Right lobe of liver (tissue), 6 donors: ENCODE results near the gene ANO4. TPM values are rescaled to one million over a fixed set of nuclear protein-coding genes. Genes with fewer than 3 reads are reported as not detected.

Source experiments
- ATAC-seq, 4 donors: fragments of 200-7000 bp; cut with Tn5 transposase; one replicate each; pipeline ENCODE4 v1.9.1; 2020; ENCODE audit warnings: mild to moderate bottlenecking in 4 of 4, moderate library complexity in 4 of 4
- DNase-seq, 3 donors: peaks; one replicate each; pipeline ENCODE4 v3.0.0-alpha.2; 2020
- H3K27ac ChIP-seq, 3 donors: fragments of 200-600 bp; one replicate each; pipeline ENCODE4 v1.8.0; 2022
- H3K27me3 ChIP-seq, 2 donors: fragments of 200-600 bp; one replicate each; pipeline ENCODE4 v1.8.0; 2022
- H3K36me3 ChIP-seq, 4 donors: fragments of 200-600 bp; sonication (generic) in 1 of 4; one replicate each; pipeline versions ENCODE4 v1.5.1 to v1.8.0; 2017 to 2022; ENCODE audit warnings: control low read depth in 1 of 4
- H3K4me1 ChIP-seq, 4 donors: fragments of 200-600 bp; sonication (generic) in 1 of 4; one replicate each; pipeline versions ENCODE4 v1.5.1 to v1.8.0; 2017 to 2022; ENCODE audit warnings: control low read depth in 1 of 4
- H3K4me3 ChIP-seq, 3 donors: fragments of 200-600 bp; one replicate each; pipeline ENCODE4 v1.8.0; 2022
- H3K9me3 ChIP-seq, 4 donors: fragments of 200-600 bp; sonication (generic) in 1 of 4; one replicate each; pipeline versions ENCODE4 v1.5.1 to v1.8.0; 2017 to 2022; ENCODE audit warnings: control low read depth in 1 of 4
- POLR2A ChIP-seq: fragments of 450-650 bp; IDR thresholded peaks from one replicate; pipeline ENCODE4 v1.6.1; 2017; ENCODE audit warnings: antibody characterized with exemption, mild to moderate bottlenecking
- WGBS: methylation state at CpG from one replicate; pipeline ENCODE4 v1.1.6; 2018; ENCODE audit warnings: low coverage, low lambda C conversion rate; ENCODE audit not compliant: insufficient coverage; ENCODE audit errors: missing lambda C conversion rate; 5-methylcytosine and 5-hydroxymethylcytosine counted together
- intact Hi-C, 2 donors: fragments of 100-400 bp; cut with DNase I; formaldehyde crosslinking; loops; one replicate each; pipeline versions ENCODE4 v1.11.2 to v1.14.1; 2022
- total RNA-seq, 6 experiments: library from RNA; depleted of rRNA in 2 of 6; stranded (reverse); fragments of >200 nt in 2 of 6; fragmentation: NEBNext Ultra II Directional in 3 of 6; extraction: Animal tissue kit (Norgen Biotek cat#: 25700) in 3 of 6; gene quantifications; one replicate each; pipeline versions ENCODE4 v1.1.0 to v1.2.4, GENCODE V29; 2016 to 2023
- TF ChIP-seq, protein P1 (sequence below), 4 donors: fragments of 200-600 bp in 3 of 4; fragments of 450-650 bp in 1 of 4; IDR thresholded peaks; one replicate each; pipeline versions ENCODE4 v1.5.1 to v1.8.0; 2016 to 2022; ENCODE audit warnings: antibody characterized with exemption in 4 of 4, mild to moderate bottlenecking in 2 of 4
- donor health status: DM: no; HTN: yes; CAD: no.
- donor health status: DM: no; HTN: no; CAD: no.
- donor health status: DM: no; HTN: no; CAD: no.
- donor health status: DM: no; HTN: yes; CAD: no.
- donor health status: DM: no; HTN: yes; CAD: no.

The ANO4 gene
- total RNA-seq, 6 experiments from 2014 or later, result 0.13 TPM; not detected in 5

DNA sequence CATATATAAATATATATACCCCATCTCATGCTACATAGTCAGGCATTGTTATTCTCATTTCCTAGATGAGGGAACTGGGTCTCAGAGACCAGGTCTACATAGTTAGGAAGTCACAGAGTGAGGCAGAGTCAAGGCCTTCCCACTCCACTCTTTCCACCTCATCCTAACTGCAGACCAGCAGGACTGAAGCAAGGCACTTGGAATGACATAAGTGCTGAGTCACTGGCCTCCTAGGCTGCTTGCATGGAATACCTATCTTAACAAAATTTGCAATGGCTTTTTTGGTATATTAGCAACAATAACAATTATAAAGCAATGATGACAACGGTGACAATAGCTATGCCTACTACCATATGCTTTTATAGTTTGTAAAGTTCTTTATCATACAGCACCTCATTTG is 5.4 kb upstream of the ANO4 start:
- DNase-seq (no peak), ATAC-seq (no peak)
- H3K36me3 ChIP-seq, result no peaks in the 10 kb centered on the region
- H3K4me1 ChIP-seq, result no peaks in the 10 kb centered on the region
- no peaks in the 10 kb centered on the region for H3K27me3 ChIP-seq
- intact Hi-C loops, result no loop called here
- no peak overlapping the region for H3K4me3 ChIP-seq
- no peak overlapping the region for H3K27ac ChIP-seq
- 100% methylated on average over 1 of the region's 1 CpG for WGBS
- no peak for TF ChIP-seq POLR2A
- TF ChIP-seq, protein P1, sequence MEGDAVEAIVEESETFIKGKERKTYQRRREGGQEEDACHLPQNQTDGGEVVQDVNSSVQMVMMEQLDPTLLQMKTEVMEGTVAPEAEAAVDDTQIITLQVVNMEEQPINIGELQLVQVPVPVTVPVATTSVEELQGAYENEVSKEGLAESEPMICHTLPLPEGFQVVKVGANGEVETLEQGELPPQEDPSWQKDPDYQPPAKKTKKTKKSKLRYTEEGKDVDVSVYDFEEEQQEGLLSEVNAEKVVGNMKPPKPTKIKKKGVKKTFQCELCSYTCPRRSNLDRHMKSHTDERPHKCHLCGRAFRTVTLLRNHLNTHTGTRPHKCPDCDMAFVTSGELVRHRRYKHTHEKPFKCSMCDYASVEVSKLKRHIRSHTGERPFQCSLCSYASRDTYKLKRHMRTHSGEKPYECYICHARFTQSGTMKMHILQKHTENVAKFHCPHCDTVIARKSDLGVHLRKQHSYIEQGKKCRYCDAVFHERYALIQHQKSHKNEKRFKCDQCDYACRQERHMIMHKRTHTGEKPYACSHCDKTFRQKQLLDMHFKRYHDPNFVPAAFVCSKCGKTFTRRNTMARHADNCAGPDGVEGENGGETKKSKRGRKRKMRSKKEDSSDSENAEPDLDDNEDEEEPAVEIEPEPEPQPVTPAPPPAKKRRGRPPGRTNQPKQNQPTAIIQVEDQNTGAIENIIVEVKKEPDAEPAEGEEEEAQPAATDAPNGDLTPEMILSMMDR (IDR thresholded peaks at IDR 0.05), result no peak
- H3K9me3 ChIP-seq, result no peaks in the 10 kb centered on the region

DNA sequence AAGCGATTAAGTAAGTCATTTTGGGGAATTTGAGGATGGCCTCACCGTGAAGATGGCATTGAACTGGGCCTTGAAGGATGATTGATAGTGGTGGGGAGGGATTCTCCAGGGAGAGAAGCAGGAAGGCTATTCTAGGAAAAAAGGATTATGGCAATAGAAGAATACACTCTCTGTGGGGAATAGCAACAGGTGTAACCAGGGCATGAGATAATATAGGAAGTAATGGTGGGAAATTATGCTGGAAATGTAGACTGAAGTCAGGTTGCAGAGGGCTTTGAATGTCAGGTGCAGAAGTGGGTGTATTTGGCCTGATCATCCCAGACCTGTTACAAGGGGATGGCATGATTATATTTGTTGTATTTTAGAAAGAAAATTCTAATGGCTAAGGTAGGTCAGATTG is 4.6 kb upstream of the ANO4 start:
- intact Hi-C loops, result no loop called here
- no peak overlapping the region for H3K27ac ChIP-seq
- no peaks in the 10 kb centered on the region for H3K27me3 ChIP-seq
- ATAC-seq (no peak), DNase-seq (no peak)
- no peaks in the 10 kb centered on the region for H3K36me3 ChIP-seq
- 64% methylated on average over 2 of the region's 2 CpGs for WGBS
- H3K9me3 ChIP-seq, result no peaks in the 10 kb centered on the region
- H3K4me3 ChIP-seq, result no peak overlapping the region
- no peak for TF ChIP-seq POLR2A
- TF ChIP-seq, protein P1 (IDR thresholded peaks at IDR 0.05), result no peak
- H3K4me1 ChIP-seq, result no peaks in the 10 kb centered on the region

DNA sequence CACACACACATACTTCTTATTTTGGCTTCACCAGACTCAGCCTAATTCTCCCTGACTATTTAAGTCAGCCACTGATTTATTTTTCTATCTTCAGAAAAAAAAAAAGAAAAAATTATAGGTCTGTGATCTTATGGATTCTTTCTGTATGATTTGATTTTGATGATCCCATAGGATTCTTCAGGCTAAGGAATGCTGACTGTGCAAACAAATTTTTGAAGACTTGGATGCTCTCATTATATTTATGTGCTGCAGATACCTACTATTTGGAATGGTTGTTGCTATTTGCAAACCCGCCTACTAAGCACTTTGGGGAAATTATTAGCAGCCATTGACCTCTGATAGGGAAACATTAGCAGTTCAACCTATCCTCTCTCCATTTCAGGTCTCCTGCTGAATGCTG is 4.0 kb upstream of the ANO4 start:
- no peak overlapping the region for H3K27ac ChIP-seq
- WGBS, result 50% methylated on average over 1 of the region's 1 CpG
- ATAC-seq (no peak), DNase-seq (no peak)
- intact Hi-C loops, result no loop called here
- H3K27me3 ChIP-seq, result no peaks in the 10 kb centered on the region
- H3K4me3 ChIP-seq, result no peak overlapping the region
- no peaks in the 10 kb centered on the region for H3K4me1 ChIP-seq
- H3K9me3 ChIP-seq, result no peaks in the 10 kb centered on the region
- TF ChIP-seq POLR2A, result no peak
- TF ChIP-seq, protein P1 (IDR thresholded peaks at IDR 0.05), result no peak
- H3K36me3 ChIP-seq, result no peaks in the 10 kb centered on the region

DNA sequence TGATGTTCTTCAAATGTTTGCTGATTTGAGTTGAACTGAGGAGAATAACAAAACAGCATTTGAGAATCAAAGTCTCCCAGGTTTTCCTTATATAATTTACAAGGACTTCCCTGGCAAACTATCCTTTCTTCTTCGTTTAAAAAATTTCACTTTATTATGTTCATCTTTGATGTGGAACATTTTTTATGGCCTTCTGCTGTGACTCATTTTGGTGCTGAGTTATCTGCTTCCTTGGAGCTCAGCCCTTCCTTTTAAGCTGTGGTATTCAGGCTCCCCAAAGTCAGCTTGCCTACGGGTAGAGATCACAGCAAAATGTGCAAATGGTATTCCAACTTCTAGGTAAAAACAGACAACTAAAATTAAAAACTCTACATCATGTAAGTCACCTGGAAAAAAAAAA is 1.4 kb upstream of the ANO4 start:
- Histone ChIP-seq H3K4me1 (no peaks in the 10 kb centered on the region), H3K4me3 (no peak overlapping the region), H3K27me3 (no peaks in the 10 kb centered on the region), H3K36me3 (no peaks in the 10 kb centered on the region), H3K27ac (no peak overlapping the region), H3K9me3 (no peaks in the 10 kb centered on the region)
- DNase-seq (no peak), ATAC-seq (no peak)
- TF ChIP-seq POLR2A, result no peak
- TF ChIP-seq, protein P1 (IDR thresholded peaks at IDR 0.05), result no peak
- 20% methylated on average over 2 of the region's 2 CpGs for WGBS
- intact Hi-C loops, result no loop called here

DNA sequence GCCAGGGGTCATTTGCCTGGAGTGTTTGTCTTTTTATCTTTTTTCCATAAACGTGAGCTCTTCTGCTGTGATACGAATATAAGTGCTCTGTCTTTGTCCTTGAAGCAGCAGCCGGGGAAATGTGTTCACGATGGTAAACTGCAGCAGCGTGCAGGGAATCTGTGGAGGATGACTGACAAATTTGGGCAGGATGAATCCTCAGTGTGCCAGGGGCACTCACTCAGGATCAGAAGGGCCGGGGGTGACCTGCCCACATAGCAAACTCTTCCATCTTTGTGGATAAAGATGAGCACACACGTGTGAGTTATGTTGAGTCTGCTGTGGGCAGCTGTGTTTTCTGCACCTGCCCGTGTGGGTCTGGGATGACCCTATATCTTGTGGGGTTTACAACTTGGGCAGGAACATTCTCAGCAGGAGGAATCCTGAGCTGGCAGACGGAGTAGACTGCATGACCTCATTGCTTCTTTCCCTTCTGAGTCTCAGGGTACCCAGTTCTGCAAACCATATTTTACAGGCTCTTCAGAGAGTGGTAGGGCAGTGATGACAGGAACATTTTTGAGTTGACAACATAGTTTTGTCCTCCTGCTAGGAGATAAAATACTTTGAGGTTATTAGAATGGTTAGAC is 711 bp downstream of the ANO4 start:
- intact Hi-C loops, result no loop called here
- no peaks in the 10 kb centered on the region for H3K9me3 ChIP-seq
- H3K27ac ChIP-seq, result no peak overlapping the region
- H3K36me3 ChIP-seq, result no peaks in the 10 kb centered on the region
- H3K4me1 ChIP-seq, result no peaks in the 10 kb centered on the region
- 26% methylated on average over 5 of the region's 9 CpGs for whole genome bisulfite sequencing
- TF ChIP-seq POLR2A, result no peak
- TF ChIP-seq, protein P1 (IDR thresholded peaks at IDR 0.05), result no peak
- ATAC-seq (peak in 1 of 4 donors; percentile 12), DNase-seq (no peak)
- H3K27me3 ChIP-seq, result no peaks in the 10 kb centered on the region
- no peak overlapping the region for H3K4me3 ChIP-seq
